AG08395 (cell line): ENCODE measurements around the gene KRTAP6-2.

Experiments
- DNase-seq: peaks from one replicate; pipeline ENCODE4 v3.0.0; 2012; ENCODE audit warnings: mixed read lengths, low spot score

Gene KRTAP6-2

DNA sequence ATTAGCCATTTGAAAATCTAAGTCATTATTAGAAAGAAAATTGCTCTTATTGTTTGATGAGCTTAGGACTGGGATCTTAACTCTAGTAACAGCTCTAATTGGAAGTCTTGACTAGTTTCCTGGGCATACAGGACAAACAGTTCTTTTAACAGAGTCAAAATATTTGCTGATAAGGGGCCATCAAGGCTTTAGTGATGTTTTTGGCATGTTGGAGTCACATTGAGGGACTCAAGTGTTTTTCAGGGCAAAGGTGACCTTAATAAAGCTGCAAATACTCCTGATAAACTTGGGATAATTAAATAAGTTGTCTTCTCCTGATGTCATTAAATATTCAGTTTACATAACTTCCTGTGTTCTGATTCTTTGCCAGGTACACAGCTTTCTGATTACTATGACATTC lies 31.1 kb downstream of the KRTAP6-2 start:
- DNase-seq: no peak

DNA sequence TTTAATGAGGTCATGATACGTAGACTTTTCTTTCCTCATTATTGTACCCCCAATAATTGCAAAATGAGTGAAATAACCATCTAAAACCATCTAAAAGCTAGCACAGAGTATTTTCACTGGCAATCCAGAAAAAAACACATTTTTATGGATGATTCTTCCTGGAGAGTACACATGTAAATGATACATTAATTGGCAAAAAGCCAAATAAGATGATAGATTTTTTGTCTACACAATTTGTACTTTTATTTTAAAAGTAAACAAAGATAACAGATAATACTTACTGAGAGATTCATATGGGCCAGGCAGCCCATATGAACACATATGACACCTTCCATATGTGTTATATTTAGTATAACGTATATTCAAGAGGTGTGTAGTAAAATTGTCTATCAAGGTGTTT lies 35.1 kb downstream of the KRTAP6-2 start:
- DNase-seq: no peak

DNA sequence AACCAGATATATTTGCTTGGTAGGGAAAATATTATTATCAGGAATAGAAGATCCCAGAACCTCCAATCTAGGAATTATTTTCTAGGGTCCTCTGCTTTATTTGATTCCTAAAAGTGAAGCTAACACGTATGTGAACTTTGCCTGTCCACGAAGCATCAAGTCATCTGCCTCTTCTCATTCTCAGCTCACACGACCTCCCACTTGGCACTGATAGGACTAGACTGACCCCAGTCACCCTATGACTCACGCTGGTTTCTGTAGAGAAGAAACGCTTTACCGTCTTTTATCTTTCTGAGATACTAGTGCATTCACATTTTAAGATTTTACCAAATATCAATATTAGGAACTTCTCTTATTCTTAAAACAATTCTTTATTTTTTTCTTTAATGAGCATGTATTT lies 35.6 kb downstream of the KRTAP6-2 start:
- DNase-seq: no peak

- no peak for DNase-seq
Measured at GRCh38 chr21:30561957-30562356, 36.7 kb downstream of the KRTAP6-2 start.

DNA sequence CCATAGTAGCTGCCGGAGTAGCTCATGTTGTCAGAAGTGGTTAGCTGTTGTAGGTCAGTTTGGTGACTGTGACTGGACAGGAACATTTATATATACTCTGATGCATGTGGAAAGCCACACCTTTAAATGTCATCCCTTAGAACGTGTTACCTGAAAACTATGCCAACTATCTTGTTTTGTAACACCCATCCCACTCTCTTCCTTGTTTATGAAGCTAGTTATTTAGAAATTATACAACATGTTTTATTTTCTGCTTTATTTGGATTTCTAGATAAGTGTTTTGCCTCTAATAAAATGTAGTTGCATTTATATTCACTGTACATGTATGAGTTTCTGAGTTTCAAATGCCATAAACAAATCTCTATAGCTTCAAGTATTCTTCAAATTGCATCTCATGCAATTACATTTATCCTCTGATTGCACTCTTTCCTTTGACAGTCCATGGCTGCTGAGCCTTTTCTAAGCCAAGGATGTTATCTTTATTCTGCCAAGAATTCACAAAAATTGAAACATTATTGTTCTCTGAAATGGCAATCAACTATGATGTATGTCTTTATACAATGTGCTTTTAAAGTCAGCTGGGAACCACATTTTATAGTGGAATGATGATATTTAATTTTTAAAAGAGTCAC lies 37.3 kb downstream of the KRTAP6-2 start, which contains the start of gene KRTAP19-7:
KRTAP19-7 (minus strand) TSS at position 51 of the 632 bp plus-strand sequence; CDS start at position 26, 25 bp downstream.
- no peak for DNase-seq

- no peak for DNase-seq
Measured at GRCh38 chr21:30555095-30555494, 43.6 kb downstream of the KRTAP6-2 start.

DNA sequence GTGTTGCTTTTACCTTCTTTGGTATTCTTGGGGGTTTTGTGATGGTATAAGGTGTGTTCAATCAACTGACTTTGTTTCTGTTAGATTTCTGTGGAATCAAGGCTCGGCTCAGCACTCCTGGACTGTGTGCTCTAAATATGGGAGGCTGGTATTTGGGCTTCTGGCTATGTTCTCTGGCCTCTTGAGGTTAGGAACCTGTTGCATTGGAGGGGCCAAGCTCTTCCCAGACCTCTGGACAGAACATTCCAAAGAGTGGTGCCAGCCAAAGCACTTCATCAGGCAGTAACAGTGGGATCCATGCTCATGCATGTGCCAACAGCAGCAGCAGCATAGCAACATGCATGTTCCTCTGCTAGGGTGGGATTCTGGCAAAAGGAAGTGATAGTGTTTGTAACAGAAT lies 45.9 kb downstream of the KRTAP6-2 start:
- no peak for DNase-seq
